ENCODE results near the gene POM121L12. TPM values are rescaled to one million over a fixed set of nuclear protein-coding genes. Genes with fewer than 3 reads are reported as not detected.

The POM121L12 gene
- total RNA-seq, 1 donor = not detected

- H3K4me3 ChIP-seq (ENCODE audit: low read depth, low read length) = no peak overlapping the region
- no peak for TF ChIP-seq CTCF (IDR thresholded peaks at IDR 0.05; ENCODE audit: insufficient read depth, low read depth, low read length)
- DNase-seq (ENCODE audit: low read depth) = no peak
Observed at GRCh38 chr7:53003653-53004445, 31.6 kb upstream of the POM121L12 start.

GRCh38 chr7:53013925-53014324 lies 21.5 kb upstream of the POM121L12 start:
- no peak overlapping the region for H3K4me3 ChIP-seq (ENCODE audit: low read depth, low read length)
- no peak for TF ChIP-seq CTCF (IDR thresholded peaks at IDR 0.05; ENCODE audit: insufficient read depth, low read depth, low read length)
- no peak for DNase-seq (ENCODE audit: low read depth)

- H3K4me3 ChIP-seq (ENCODE audit: low read depth, low read length) = no peak overlapping the region
- no peak for DNase-seq (ENCODE audit: low read depth)
- TF ChIP-seq CTCF (IDR thresholded peaks at IDR 0.05; ENCODE audit: insufficient read depth, low read depth, low read length) = no peak
Observed at GRCh38 chr7:53015463-53015862, 20.0 kb upstream of the POM121L12 start.

GRCh38 chr7:53022893-53023292 lies 12.5 kb upstream of the POM121L12 start:
- TF ChIP-seq CTCF (IDR thresholded peaks at IDR 0.05; ENCODE audit: insufficient read depth, low read depth, low read length) = no peak
- no peak overlapping the region for H3K4me3 ChIP-seq (ENCODE audit: low read depth, low read length)
- no peak for DNase-seq (ENCODE audit: low read depth)

- no peak overlapping the region for H3K4me3 ChIP-seq (ENCODE audit: low read depth, low read length)
- TF ChIP-seq CTCF (IDR thresholded peaks at IDR 0.05; ENCODE audit: insufficient read depth, low read depth, low read length) = no peak
- DNase-seq (ENCODE audit: low read depth) = no peak
Observed at GRCh38 chr7:53048638-53049037, 13.2 kb downstream of the POM121L12 start.

- TF ChIP-seq CTCF (IDR thresholded peaks at IDR 0.05; ENCODE audit: insufficient read depth, low read depth, low read length) = no peak
- no peak for DNase-seq (ENCODE audit: low read depth)
- no peak overlapping the region for H3K4me3 ChIP-seq (ENCODE audit: low read depth, low read length)
Observed at GRCh38 chr7:53050433-53050832, 15.0 kb downstream of the POM121L12 start.

GRCh38 chr7:53059591-53059990 lies 24.2 kb downstream of the POM121L12 start:
- DNase-seq (ENCODE audit: low read depth) = no peak
- TF ChIP-seq CTCF (IDR thresholded peaks at IDR 0.05; ENCODE audit: insufficient read depth, low read depth, low read length) = no peak
- no peak overlapping the region for H3K4me3 ChIP-seq (ENCODE audit: low read depth, low read length)
